ENCODE results near the gene LINGO3. TPM values are rescaled to one million over a fixed set of nuclear protein-coding genes. Genes with fewer than 3 reads are reported as not detected.

Gene LINGO3
- total and polyA plus RNA-seq, 2 of the 4 experiments (the other 2 are of a cell fraction) = not detected

DNA sequence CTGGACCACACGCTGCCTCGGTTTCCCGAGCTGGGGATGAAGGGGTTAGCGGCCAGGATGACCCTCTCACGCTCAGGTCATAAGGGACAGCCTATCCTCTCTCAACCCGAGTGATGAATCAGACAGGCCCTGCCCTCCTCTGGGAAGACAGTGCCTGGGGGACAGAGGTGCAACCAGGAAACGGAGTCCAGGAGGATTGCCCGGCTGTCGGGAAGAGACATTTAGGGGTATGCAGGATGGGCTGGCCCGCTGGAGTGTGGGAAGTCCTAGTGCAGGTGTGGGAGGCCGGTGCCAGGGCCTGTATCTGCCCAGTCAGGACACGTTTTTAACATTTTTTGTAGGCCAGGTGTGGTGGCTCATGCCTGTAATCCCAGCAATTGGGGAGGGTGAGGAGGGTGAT lies 12.1 kb upstream of the LINGO3 start:
- TF ChIP-seq MXI1 (IDR thresholded peaks at IDR 0.05; ENCODE audit: borderline replicate concordance, low read depth, low read length) = no peak
- no peak for TF ChIP-seq RCOR1 (IDR thresholded peaks at IDR 0.05; ENCODE audit: insufficient replicate concordance, low read length)
- TF ChIP-seq, protein P1, sequence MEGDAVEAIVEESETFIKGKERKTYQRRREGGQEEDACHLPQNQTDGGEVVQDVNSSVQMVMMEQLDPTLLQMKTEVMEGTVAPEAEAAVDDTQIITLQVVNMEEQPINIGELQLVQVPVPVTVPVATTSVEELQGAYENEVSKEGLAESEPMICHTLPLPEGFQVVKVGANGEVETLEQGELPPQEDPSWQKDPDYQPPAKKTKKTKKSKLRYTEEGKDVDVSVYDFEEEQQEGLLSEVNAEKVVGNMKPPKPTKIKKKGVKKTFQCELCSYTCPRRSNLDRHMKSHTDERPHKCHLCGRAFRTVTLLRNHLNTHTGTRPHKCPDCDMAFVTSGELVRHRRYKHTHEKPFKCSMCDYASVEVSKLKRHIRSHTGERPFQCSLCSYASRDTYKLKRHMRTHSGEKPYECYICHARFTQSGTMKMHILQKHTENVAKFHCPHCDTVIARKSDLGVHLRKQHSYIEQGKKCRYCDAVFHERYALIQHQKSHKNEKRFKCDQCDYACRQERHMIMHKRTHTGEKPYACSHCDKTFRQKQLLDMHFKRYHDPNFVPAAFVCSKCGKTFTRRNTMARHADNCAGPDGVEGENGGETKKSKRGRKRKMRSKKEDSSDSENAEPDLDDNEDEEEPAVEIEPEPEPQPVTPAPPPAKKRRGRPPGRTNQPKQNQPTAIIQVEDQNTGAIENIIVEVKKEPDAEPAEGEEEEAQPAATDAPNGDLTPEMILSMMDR (conservative IDR thresholded peaks at IDR 0.05; ENCODE audit: low read depth, low read length) = no peak
- no peak for TF ChIP-seq SMC3 (IDR thresholded peaks at IDR 0.05; ENCODE audit: low read depth, low read length)
- TF ChIP-seq CEBPB (IDR thresholded peaks at IDR 0.05; ENCODE audit: low read depth, low read length) = no peak
- TF ChIP-seq MAZ (IDR thresholded peaks at IDR 0.05; ENCODE audit: borderline replicate concordance, low read depth, low read length) = no peak
- TF ChIP-seq MAFK (IDR thresholded peaks at IDR 0.05; ENCODE audit: low read depth, low read length) = no peak
- no peak for TF ChIP-seq FOS (IDR thresholded peaks at IDR 0.05; ENCODE audit: low read depth, low read length)
- no peak for TF ChIP-seq POLR2A (IDR thresholded peaks at IDR 0.05; ENCODE audit: low read depth, low read length)
- TF ChIP-seq, protein P2, sequence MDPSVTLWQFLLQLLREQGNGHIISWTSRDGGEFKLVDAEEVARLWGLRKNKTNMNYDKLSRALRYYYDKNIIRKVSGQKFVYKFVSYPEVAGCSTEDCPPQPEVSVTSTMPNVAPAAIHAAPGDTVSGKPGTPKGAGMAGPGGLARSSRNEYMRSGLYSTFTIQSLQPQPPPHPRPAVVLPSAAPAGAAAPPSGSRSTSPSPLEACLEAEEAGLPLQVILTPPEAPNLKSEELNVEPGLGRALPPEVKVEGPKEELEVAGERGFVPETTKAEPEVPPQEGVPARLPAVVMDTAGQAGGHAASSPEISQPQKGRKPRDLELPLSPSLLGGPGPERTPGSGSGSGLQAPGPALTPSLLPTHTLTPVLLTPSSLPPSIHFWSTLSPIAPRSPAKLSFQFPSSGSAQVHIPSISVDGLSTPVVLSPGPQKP (IDR thresholded peaks at IDR 0.05; ENCODE audit: borderline replicate concordance, low read depth, low read length) = no peak
- TF ChIP-seq, protein P3, sequence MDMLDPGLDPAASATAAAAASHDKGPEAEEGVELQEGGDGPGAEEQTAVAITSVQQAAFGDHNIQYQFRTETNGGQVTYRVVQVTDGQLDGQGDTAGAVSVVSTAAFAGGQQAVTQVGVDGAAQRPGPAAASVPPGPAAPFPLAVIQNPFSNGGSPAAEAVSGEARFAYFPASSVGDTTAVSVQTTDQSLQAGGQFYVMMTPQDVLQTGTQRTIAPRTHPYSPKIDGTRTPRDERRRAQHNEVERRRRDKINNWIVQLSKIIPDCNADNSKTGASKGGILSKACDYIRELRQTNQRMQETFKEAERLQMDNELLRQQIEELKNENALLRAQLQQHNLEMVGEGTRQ (IDR thresholded peaks at IDR 0.05; ENCODE audit: low read depth, low read length) = no peak
- TF ChIP-seq CHD1 (IDR thresholded peaks at IDR 0.05; ENCODE audit: low read depth, low read length) = no peak
- TF ChIP-seq BHLHE40 (IDR thresholded peaks at IDR 0.05; ENCODE audit: low read depth, low read length) = no peak
- no peak for TF ChIP-seq RAD21 (IDR thresholded peaks at IDR 0.05; ENCODE audit: low read length)
- TF ChIP-seq RFX5 (IDR thresholded peaks at IDR 0.05; ENCODE audit: low read depth, low read length) = no peak
- no peak for TF ChIP-seq NFE2L2 (IDR thresholded peaks at IDR 0.05; ENCODE audit: low read depth, low read length)
- DNase-seq (no peak), ATAC-seq (ENCODE audit: low read depth) (no peak)
- Histone ChIP-seq H4K20me1 (ENCODE audit: insufficient read depth, low read length) (peaks cover 3% of the 10 kb centered on the region), H3K4me1 (ENCODE audit: control insufficient read depth, insufficient read depth, low read length) (no peaks in the 10 kb centered on the region), H4K5ac (ENCODE audit: low read depth, low read length) (no peak overlapping the region), H2BK120ac (ENCODE audit: low read depth, low read length) (no peak overlapping the region), H4K91ac (ENCODE audit: insufficient read depth, low read depth, low read length) (no peak overlapping the region), H3K14ac (replicated peaks; ENCODE audit: low read depth, low read length) (no peak overlapping the region), H3K23ac (ENCODE audit: low read depth, low read length) (no peak overlapping the region), H3K27me3 (ENCODE audit: control insufficient read depth, insufficient read depth, low read length) (no peaks in the 10 kb centered on the region), H3K27ac (ENCODE audit: insufficient read depth, low read length) (no peak overlapping the region), H3K9me1 (ENCODE audit: insufficient read depth, low read length) (no peaks in the 10 kb centered on the region), H3K79me1 (ENCODE audit: low read depth in 1 of 2, low read length in 2 of 2) (peaks cover 5 to 13% of the 10 kb centered on the region in 2 experiments; a peak in 3 of 4 replicates), H3K4me3 (ENCODE audit: insufficient read depth, low read depth, low read length) (no peak overlapping the region), H3K9ac (ENCODE audit: low read depth, low read length) (no peak overlapping the region), H3K18ac (ENCODE audit: low read depth, low read length) (no peak overlapping the region), H3K4me2 (ENCODE audit: low read depth, low read length) (no peak overlapping the region), H2BK15ac (ENCODE audit: low read depth, low read length) (no peak overlapping the region), H4K8ac (ENCODE audit: low read depth in 2 of 2, low read length in 2 of 2) (no peak overlapping the region), H2BK5ac (ENCODE audit: low read depth, low read length, poor library complexity, severe bottlenecking) (no peak overlapping the region), H2BK20ac (ENCODE audit: low read depth, low read length) (no peak overlapping the region), H2AFZ (replicated peaks; ENCODE audit: low read length, poor library complexity) (no peak overlapping the region), H2AK9ac (replicated peaks; ENCODE audit: low read depth, low read length, poor library complexity) (no peak overlapping the region), H3K4ac (ENCODE audit: low read depth, low read length) (no peak overlapping the region), H2AK5ac (ENCODE audit: low read depth, low read length) (no peak overlapping the region), H3K56ac (ENCODE audit: extremely low read depth, insufficient read depth, low read length) (no peak overlapping the region), H3K9me3 (ENCODE audit: control insufficient read depth, insufficient read depth, low read length) (no peaks in the 10 kb centered on the region; the same call in 1 of the 2 replicates), H3K36me3 (ENCODE audit: control insufficient read depth, insufficient read depth, low read length) (peaks cover 28% of the 10 kb centered on the region)
- WGBS, 2 experiments (ENCODE audit: extremely low coverage in 2 of 2, insufficient read length in 1 of 2) = 59% methylated on average over 4 of the region's 12 CpGs; no CpG with 5 or more reads in 1 of the 2 experiments
- no TSS peak for BruUV-seq (replicated peaks)
- in situ Hi-C loops (cut with MboI; ENCODE audit: low sequenced_read_pairs) (no loop called here), dilution Hi-C loops (cut with HindIII; ENCODE audit: low sequenced_read_pairs, unreplicated experiment) (no loop called here), intact Hi-C loops (cut with micrococcal nuclease) (no loop called here)
- ChIA-PET POLR2A (ENCODE audit: unreplicated experiment) (no interaction called here), CTCF (no interaction called here)
